ENCODE results near the gene TMED4.

The TMED4 gene

GRCh38 chr7:44539669-44540506, 42.1 kb downstream of the TMED4 start:
- DNase-seq = no peak

GRCh38 chr7:44538798-44539668, 43.0 kb downstream of the TMED4 start:
- no peak for DNase-seq

- no peak for DNase-seq
Measured at GRCh38 chr7:44538093-44538797, 43.8 kb downstream of the TMED4 start.

GRCh38 chr7:44537442-44537841, 44.6 kb downstream of the TMED4 start:
- no peak for DNase-seq

GRCh38 chr7:44536090-44536489, 45.9 kb downstream of the TMED4 start:
- DNase-seq = no peak

- DNase-seq = no peak
Measured at GRCh38 chr7:44535348-44536064, 46.5 kb downstream of the TMED4 start.

- DNase-seq = peak; percentile 14
Measured at GRCh38 chr7:44534501-44534900, 47.5 kb downstream of the TMED4 start.

GRCh38 chr7:44534087-44534486, 47.9 kb downstream of the TMED4 start:
- no peak for DNase-seq

GRCh38 chr7:44533301-44534055, 48.6 kb downstream of the TMED4 start:
- no peak for DNase-seq

GRCh38 chr7:44531421-44532380, 50.3 kb downstream of the TMED4 start:
- no peak for DNase-seq

GRCh38 chr7:44530990-44531389, 51.0 kb downstream of the TMED4 start:
- DNase-seq = no peak

All from KG1 (cell line).